GM21515 (cell line): ENCODE measurements around the gene EVX1.

ENCODE experiments used
- ATAC-seq: cut with Tn5 transposase; IDR thresholded peaks from one replicate; pipeline ENCODE4 v1.9.1; 2021; ENCODE audit not compliant: unreplicated experiment

EVX1 gene

DNA sequence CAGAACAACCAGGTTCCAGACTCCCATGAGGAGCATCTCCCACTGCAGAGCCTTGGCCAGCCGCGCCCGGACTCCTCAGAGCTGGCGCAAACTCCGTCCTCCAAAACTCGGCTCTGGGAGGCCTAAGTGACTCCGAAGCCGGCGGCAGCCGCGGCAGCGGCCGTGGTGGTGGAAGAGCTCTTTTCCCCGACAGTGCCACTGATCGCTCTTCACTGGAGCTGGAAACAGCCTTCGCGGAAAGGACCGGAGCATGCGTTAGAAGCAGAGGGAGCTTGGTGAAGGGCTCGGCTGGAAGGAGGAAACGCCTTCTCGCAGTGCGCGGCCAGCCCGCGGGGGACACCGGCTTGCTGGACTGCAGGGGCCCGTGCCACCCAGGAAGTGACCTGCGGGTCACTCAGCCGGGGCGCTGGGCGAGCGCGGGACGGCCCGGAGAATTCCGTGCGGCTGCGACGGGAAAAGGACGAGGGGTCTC lies 37.7 kb upstream of the EVX1 start:
- no peak for ATAC-seq

DNA sequence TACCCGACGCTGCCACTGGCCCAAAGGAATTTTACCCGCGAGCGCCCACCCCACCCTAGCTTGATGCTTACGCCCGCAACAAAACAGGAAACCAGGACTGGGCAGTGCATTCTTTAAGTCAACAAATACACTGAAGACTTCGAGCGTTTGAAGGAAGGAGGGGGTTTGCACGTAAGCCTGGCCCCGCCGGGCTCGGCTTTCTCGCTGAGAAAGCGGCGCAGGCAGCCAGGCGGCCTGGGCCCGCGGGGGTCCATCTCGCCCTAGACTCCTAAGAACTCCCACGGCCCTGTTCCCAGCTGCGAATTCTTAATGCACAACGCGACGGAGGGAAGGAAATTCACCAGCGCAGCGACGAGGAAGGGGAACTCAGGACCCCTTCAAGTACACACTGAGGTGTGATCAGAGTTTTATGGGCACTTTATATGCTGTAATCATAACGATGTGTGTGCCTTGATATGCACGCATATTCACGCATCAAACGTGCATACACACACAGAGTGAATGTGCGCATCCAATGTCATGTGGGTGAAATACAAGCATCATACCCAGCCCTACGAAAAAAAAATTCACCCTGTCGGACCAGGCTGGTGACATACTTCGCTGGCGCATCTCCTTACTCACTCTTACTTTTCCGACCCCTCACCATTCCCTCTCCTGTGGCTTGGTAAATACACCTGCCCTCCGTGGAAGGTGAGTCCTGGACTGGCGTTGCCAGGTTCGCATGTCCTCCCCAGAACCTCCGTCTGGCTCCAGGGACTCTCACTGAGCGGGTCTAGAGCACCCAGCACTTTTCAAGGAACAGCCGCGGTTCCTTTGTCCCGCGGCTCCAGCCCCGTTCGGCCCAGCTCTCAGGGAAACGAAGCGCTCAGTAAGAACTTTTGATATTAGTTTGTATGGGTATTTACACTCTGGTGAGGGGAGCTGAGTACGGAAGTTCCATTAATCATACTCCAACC lies 37.0 kb upstream of the EVX1 start:
- no peak for ATAC-seq

DNA sequence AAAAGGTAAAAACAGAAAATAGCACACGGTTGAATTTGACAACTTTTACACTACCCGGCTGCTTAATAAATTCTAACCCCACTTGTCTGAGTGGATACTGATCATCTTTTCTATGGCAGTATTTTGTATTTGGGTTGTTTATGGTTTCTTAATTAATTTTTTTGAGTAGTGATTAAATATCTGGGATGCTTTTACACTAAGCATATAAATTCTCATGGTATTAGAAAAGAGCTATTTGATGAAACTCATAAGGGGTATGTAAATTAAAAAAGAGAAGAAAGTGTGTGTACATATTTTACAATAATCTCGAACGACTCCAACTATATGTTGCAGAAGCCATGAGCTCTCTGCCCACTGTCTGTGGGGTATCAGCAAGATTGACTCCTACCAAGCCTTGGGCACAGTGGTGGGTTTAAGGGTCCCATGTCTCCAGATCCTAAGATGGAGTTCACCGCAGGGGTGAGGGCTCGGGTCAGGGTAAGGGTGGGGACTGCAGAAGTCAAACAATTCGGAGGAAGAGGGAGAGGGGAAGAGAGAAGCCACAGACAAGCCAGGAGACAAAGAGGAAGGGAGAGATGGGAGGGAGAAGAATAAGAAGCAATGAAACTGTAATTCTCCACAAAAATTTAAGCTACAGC lies 35.1 kb upstream of the EVX1 start:
- ATAC-seq = no peak

DNA sequence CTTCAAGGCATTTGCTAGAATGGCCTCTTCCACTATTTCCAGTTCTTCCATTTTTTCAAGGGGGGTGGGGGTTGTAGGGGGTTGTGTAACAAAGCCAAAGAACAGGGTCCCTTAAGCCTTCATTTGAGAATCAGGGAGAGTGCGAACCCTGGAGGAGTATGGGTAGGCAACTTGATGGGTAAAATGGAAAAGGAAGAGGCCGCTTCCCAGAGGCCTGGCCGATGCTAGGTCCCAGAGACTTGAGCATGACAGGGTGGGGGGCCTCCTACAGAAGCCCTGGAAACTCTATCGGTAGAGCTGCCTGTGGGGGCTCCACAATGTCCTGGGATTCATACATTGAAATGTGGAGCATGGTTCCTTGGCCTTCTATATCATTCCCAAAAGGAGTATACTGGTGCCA lies 33.6 kb upstream of the EVX1 start:
- no peak for ATAC-seq

DNA sequence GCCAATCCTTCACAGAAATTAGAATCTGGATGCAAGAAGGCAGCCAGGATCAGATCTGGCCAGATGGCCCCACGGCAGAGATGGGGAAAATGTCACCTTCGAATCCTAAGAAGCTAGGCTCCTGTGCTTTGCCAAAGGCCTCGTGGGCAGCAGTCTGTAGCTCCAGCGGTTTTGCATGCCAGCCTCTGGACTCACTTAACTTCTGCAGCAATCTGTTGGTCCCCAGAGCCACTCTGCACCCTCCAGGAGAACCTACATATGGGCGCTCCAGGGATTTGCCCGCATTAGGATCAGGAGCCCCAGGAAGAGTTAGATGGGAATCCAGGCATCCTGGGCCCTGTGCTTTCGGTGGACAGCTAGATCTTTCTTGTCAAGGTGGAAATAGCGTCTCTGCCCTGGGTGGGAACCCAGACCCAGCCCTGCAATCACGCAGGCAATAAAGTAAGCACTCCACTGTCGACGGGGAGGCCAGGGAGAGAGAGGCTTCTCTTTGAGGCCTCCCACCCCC lies 32.6 kb upstream of the EVX1 start:
- ATAC-seq = no peak

DNA sequence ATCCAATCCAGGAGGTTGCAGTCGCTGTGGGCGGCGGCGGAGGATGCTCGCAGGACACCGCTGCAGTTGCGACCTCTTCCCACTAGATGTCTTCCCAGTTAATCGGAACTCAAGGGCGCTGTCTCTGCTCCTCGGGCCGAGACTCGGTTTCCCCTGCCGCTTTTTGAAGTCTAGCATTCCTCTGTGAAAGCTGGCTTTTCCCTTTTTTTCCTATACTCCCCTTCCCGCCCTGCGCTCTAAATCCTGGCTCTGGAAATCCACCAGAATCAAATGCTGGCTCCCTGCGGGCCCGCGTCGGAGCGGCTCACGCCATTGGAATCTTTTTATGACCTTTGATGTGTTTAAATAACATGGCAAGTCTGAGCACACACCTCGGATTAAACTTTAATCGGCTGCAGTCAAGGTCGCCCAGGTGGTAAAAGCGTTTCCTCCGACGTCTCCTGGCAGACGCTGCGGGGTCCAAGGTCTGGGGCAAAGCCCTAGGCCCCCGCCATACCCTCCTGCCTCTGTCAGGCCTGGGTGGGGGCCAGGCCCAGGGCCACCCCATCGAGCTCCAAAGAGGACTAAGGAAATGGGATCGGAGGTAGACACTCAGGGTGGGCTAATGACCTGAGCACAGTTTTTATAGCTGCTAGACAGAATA lies 32.0 kb upstream of the EVX1 start:
- ATAC-seq = no peak

DNA sequence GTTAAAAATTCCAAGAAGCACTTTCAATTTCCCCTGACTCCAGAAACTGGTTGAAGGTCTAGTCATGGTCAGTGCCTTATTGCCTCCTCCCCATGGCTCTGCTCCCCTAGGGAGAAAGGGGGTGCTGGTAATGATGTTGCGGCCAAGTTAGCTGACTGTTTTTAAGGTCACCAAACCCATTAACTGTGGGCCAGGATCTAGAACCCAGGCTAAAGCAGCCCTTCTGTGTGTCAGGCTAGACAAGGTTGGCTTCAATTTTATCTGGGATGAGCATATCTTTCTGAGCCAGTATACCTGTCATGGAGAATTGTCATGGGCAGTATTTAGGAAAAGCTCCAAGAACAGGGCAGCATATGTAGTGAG lies 31.5 kb upstream of the EVX1 start:
- ATAC-seq = no peak

DNA sequence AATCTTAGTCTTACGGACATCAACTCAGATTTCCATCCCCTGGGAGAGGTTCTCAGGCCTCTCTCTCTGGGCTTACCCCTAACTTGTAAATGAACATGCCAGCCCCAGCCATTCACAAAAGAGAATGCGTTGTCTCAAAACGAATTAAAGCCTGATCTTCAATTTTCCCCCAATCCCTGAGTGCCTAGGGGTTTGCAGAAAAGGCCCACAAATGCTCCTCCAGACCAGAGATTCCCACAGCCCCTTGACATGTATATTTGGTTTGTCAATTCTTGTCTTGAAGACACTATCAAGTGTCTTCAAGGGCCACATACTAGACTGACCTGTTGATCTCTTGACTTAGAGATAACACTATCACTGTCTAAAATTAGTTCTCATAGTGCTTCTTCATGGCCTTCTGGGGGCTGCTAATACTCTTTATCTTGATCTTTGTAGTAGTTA lies 30.8 kb upstream of the EVX1 start:
- no peak for ATAC-seq

DNA sequence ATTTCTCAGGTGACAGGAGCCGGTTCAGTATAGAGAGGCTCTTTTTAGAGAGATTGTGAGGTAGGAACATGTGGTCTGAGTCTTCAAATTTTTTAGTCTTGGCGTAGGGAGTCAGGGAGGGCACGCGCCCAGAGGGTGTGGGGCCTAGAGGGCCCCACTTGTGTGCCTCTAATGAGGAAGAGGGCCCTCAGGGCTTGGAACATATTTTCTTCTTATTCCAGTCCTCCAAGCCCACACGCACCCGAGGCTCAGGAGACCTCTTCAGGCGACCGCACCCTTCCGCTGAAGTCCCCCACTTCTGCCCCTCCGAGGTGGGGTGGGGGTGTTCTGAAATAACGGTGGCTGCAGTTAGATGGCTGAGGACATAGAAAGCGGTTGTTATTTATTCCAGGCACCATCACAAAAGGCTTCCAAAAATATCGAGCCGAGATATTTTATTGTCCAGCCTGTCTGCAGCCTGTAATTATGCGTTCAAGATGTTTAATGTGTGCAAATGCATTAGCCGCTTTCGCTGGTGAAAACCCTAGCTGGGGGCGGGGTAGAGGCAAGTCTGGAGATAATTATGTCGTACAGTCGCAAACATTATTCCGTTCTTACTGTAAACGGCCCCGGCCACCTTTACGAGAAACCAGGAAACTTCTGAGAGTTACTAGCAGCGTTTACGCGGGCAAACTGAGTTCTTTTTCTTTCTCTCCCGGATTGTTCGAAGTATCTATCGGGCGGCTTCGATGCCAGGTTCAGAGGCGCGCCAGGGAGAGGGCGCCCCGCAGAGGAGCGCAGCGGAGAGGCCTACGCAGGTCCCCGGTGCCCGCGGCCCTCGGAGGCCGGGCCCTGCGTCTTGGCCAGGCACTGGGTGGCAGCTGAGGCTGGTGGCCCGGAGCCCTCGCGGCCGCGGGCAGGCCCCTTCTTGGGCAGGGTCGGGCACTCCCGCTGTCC lies 29.8 kb upstream of the EVX1 start:
- no peak for ATAC-seq

DNA sequence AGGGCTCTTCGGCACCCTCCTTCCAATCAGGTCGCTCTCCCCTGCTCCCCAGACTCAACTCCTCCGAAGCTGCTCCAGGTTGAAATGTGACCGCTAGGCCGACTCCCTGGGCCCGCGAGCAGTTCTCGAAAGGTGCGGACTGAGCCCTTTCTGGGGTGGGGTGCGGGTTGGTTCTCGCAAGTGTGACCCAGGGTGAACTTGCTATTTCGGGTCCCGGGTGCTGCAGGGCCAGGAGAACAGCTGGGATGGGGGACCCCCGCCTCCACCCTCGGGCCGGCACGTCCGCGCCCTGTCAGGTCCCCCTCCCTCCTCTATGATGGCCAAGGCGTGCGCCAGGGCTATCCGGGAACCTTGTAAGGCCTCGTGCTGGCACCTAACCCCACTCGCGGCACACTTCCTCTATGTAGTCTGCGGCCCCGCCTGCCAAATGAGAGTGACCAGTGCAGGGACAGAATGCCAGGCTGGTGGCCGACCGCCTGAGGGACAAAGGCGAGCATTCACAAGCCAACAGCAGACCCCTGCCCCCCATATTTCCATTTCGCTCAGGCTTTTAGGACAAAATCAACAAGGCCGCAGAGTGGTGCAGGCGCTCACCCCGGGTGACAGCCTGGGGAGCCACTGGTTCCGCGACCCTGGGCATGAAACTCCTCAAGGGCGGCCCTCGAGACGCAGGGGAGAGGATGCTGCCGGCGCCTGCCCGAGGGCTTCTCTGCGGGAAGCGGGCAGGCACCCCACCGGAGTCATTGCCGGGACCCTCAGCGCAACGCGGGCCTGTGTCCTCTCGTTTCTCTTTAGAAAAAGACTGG lies 29.0 kb upstream of the EVX1 start:
- ATAC-seq = no peak

DNA sequence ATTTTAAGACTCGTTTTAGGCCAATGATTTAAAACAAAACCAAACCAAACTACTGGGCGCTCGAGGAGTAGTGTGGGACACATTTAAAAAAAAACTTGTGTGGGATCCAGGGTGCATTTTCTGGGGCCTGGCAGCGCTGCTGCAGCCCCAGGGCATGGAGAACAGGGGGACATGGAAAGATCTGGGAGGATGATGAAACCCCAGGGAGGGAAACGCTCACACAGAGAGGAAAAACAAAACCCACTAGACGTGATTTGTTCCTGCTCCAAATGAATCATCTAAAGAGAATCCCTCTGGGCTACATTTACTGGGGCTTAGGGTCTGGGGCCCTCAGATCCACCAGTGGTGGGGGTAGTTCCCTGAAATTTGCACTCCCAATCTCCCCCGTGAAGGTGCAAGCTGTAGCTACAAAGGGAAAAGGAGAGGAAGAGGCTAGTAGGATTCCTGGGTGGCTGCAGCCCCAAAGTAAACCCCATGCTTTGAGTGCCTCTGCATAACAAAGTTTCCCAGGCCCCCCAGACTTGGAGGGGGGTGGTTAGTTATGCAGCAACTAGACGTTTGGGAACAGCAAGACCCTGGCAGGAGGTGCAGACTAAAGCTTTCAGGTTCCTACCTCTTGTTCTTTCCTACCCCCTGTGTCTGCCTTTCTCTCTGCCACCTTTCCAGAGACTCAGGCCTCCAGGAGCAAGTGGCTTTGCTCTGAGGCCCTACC lies 28.2 kb upstream of the EVX1 start:
- no peak for ATAC-seq

DNA sequence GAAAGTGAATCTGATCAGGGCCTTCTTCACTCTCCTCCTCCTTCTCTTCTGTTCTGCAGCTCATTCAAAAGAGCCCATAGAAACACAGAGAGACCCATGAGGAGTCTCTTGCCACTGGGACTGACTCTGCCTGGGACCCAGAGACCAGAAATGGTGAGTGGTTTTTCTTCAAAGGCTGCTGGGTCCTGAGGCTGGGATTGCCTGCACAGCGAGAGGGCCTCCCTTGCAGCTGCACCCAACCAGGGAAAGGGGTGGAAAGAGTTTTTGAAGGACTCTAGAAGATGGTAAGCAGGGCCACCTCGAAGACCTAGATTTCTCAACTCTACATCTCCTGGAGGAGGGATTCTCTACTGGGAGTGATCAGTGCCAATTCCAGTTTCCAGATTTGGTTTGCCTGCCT lies 27.2 kb upstream of the EVX1 start:
- ATAC-seq = no peak

DNA sequence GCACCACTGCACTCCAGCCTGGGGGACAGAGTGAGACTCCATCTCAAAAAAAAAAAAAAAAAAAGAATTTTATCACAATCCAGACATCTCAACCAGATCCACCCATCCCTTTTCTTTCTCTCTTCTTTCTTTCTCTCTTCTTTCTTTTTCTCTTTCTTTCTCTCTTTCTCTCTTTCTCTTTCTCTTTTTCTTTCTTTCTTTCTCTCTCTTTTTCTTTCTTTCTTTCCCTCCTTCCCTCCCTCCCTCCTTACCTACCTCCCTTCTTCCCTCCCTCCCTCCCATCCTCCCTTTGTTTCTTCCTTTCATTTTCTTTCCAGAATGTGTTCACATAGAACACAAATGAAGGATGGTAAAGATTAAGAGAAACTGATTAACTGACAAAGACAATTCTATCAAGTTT lies 24.7 kb upstream of the EVX1 start:
- no peak for ATAC-seq

DNA sequence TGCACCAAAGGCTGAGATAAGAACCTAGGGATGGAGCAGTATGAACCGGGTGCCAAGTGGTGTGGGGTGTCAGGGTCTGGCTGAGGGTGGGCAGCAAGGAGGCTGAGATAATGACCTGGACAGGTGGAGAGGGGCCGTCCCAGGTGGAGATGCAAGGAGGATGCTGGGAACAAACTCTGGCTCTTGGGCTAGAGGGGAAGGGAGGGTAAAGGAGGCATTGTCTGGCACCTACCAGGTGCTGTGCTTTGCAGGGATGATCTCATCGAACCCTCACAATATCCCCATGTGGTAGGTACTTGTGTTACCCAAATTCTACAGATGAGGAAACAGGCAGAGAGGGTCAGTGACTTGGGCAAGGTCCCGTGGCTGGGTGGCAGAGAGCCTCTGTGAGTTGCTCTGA lies 22.8 kb upstream of the EVX1 start:
- ATAC-seq = no peak

DNA sequence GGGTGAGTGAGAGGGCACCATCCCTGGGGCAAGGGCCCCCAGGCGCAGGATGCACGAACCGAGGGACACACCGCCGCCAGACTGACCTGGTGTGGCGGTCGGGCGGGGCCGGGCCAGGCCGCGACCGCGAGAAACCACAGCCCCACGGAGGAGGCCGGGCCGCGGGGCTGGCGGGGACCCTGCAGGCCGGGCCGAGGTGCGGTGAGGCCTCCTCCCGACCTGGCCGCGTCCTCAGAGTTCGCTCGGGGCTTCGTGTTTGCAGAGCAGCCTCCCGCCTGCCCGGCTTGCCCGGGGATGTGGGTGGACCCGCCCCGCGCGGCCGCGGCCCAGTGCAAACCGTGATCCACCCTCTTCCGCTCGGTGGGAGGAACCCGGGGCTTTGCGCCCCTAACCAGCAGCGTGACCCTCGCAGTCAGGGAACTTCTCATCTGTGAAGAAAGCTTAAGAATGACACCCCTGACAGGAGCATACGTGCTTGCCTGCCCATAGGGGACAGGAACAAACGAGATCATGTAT lies 22.1 kb upstream of the EVX1 start:
- ATAC-seq = no peak

DNA sequence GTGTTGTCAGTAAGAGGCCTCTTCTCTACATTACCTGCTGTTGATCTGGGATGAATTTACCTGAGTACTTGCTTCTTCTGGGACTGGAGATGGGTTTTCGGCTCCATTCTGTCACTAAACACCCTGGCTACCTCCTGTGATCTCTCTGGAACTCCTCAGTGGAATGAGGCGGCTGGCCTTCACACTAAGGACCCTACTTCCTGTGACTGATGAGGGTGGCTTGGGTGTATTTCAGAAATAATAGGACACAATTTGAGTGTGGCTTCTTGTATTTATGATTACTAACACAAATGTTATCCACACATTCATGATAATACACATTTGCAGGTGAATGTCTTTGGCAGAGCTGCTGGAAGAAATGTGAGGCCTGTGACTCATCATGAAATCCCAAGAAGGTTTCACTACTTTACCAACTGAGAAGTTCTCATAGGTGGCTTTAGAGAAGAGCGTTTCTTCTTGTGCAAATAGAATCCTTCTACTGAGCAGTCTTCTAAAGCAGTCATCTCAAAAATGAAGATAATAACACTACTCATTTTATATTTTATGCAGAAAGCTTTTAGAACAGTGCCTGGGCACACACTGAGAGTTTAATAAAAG lies 21.3 kb upstream of the EVX1 start:
- ATAC-seq = no peak

DNA sequence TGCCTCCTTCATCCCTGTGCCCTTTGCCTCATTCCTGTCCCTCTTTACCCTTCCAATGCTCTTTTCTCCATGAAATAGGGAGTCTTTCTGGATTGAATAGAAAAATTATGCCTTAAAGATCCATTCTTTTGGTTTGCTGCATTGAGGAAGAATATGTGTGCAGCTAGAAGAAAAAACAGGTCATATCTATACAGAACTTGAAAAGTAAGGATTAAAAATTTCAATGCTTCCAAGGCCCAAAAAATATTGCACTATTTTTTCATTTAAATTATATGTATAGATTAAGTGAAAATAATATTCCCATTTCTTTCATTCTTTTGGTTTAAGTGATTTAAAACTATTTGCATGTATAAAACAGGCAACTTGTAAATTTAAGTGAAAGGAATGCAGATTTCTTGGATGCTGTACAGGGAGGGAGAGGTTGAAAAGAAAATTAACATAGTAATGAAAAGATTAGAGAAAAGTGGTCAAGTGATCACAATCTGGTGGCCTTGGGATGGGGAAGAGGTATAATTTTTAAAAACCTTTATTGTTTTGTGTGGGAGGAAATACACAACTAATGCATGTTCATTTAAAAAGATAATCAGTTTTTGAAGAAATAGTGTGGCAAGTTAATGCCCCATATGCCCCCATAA lies 18.5 kb upstream of the EVX1 start:
- ATAC-seq = no peak
